HL-60 (cell line): ENCODE results near the gene IL1A.

ENCODE experiments used
- GABPA ChIP-seq: IDR thresholded peaks from 2 replicates; pipeline ENCODE4 v1.6.1; 2012; ENCODE audit warnings: low read depth
- SPI1 ChIP-seq: IDR thresholded peaks from 2 replicates; pipeline ENCODE4 v1.6.1; 2012; ENCODE audit warnings: low read depth, mild to moderate bottlenecking, borderline replicate concordance
- TF ChIP-seq, protein P1 (sequence below): IDR thresholded peaks from one replicate; pipeline ENCODE4 v1.5.1; 2011; ENCODE audit warnings: low read length, control low read depth, inconsistent platforms; ENCODE audit not compliant: insufficient read depth

- TF ChIP-seq, protein P1, sequence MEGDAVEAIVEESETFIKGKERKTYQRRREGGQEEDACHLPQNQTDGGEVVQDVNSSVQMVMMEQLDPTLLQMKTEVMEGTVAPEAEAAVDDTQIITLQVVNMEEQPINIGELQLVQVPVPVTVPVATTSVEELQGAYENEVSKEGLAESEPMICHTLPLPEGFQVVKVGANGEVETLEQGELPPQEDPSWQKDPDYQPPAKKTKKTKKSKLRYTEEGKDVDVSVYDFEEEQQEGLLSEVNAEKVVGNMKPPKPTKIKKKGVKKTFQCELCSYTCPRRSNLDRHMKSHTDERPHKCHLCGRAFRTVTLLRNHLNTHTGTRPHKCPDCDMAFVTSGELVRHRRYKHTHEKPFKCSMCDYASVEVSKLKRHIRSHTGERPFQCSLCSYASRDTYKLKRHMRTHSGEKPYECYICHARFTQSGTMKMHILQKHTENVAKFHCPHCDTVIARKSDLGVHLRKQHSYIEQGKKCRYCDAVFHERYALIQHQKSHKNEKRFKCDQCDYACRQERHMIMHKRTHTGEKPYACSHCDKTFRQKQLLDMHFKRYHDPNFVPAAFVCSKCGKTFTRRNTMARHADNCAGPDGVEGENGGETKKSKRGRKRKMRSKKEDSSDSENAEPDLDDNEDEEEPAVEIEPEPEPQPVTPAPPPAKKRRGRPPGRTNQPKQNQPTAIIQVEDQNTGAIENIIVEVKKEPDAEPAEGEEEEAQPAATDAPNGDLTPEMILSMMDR: no peak
- TF ChIP-seq GABPA: no peak
- no peak for TF ChIP-seq SPI1
Measured at GRCh38 chr2:112831513-112831845, 47.2 kb upstream of the IL1A start.
